Measurements from ENCODE around the gene HIC2. TPM values are rescaled to one million over a fixed set of nuclear protein-coding genes. Genes with fewer than 3 reads are reported as not detected.
"Not testable (repeated sequence)": the region's sequence is repeated elsewhere in the genome, so short reads cannot be mapped to it uniquely, and the experiment has no call there.

Gene HIC2
- polyA plus RNA-seq, 1 of the 3 experiments (the other 2 are of a cell fraction), result 1.2 TPM

- TF ChIP-seq, protein P1, sequence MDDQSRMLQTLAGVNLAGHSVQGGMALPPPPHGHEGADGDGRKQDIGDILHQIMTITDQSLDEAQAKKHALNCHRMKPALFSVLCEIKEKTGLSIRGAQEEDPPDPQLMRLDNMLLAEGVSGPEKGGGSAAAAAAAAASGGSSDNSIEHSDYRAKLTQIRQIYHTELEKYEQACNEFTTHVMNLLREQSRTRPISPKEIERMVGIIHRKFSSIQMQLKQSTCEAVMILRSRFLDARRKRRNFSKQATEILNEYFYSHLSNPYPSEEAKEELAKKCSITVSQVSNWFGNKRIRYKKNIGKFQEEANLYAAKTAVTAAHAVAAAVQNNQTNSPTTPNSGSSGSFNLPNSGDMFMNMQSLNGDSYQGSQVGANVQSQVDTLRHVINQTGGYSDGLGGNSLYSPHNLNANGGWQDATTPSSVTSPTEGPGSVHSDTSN (IDR thresholded peaks at IDR 0.05), result no peak
- TF ChIP-seq NFIC (IDR thresholded peaks at IDR 0.05; ENCODE audit: borderline replicate concordance) (no peak), TAF1 (IDR thresholded peaks at IDR 0.05; ENCODE audit: borderline replicate concordance, low read depth, low read length) (no peak), ELF1 (IDR thresholded peaks at IDR 0.05) (no peak), EP300 (IDR thresholded peaks at IDR 0.05; ENCODE audit: borderline replicate concordance in 1 of 2, low read depth in 1 of 2, low read length in 1 of 2) (no peak), TCF12 (IDR thresholded peaks at IDR 0.05) (no peak)
These were observed 33.7 kb downstream of the HIC2 start (continued) for GRCh38 chr22:21450858-21451353.

- no peak for TF ChIP-seq RCOR1 (IDR thresholded peaks at IDR 0.05; ENCODE audit: low read length)
- no peak for TF ChIP-seq MEF2A (IDR thresholded peaks at IDR 0.05; ENCODE audit: borderline replicate concordance, low read depth)
- TF ChIP-seq ELF1 (IDR thresholded peaks at IDR 0.05), result no peak
- no peak for TF ChIP-seq GATA2 (CRISPR knock-in tag; IDR thresholded peaks at IDR 0.05)
- TF ChIP-seq, protein P2, sequence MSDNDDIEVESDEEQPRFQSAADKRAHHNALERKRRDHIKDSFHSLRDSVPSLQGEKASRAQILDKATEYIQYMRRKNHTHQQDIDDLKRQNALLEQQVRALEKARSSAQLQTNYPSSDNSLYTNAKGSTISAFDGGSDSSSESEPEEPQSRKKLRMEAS (IDR thresholded peaks at IDR 0.05; ENCODE audit: low read depth), result no peak
- TF ChIP-seq POLR2AphosphoS5 (IDR thresholded peaks at IDR 0.05; ENCODE audit: low read depth, low read length), result no peak
- TF ChIP-seq, protein P3, sequence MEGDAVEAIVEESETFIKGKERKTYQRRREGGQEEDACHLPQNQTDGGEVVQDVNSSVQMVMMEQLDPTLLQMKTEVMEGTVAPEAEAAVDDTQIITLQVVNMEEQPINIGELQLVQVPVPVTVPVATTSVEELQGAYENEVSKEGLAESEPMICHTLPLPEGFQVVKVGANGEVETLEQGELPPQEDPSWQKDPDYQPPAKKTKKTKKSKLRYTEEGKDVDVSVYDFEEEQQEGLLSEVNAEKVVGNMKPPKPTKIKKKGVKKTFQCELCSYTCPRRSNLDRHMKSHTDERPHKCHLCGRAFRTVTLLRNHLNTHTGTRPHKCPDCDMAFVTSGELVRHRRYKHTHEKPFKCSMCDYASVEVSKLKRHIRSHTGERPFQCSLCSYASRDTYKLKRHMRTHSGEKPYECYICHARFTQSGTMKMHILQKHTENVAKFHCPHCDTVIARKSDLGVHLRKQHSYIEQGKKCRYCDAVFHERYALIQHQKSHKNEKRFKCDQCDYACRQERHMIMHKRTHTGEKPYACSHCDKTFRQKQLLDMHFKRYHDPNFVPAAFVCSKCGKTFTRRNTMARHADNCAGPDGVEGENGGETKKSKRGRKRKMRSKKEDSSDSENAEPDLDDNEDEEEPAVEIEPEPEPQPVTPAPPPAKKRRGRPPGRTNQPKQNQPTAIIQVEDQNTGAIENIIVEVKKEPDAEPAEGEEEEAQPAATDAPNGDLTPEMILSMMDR (IDR thresholded peaks at IDR 0.05), result no peak
- TF ChIP-seq NRF1 (IDR thresholded peaks at IDR 0.05; ENCODE audit: low read depth, low read length), result no peak
- no peak for TF ChIP-seq REST (IDR thresholded peaks at IDR 0.05; ENCODE audit: low read depth, low read length)
- TF ChIP-seq FOXJ3 (CRISPR knock-in tag; IDR thresholded peaks at IDR 0.05), result no peak
- no peak for TF ChIP-seq SIN3A (IDR thresholded peaks at IDR 0.05; ENCODE audit: borderline replicate concordance, low read depth, low read length)
- no peak for TF ChIP-seq GABPA (IDR thresholded peaks at IDR 0.05; ENCODE audit: low read depth)
- TF ChIP-seq NFIC (IDR thresholded peaks at IDR 0.05; ENCODE audit: borderline replicate concordance), result no peak
- H3K9me2 ChIP-seq, result no peaks in the 10 kb centered on the region
- H3K27ac ChIP-seq (ENCODE audit: low read depth in 2 of 2, low read length in 1 of 2), result no peak overlapping the region
- no peak for DNase-seq
- 0 out of 2 replicates have a peak, but pooled peaks cover 3% of the 10 kb centered on the region for H4K20me1 ChIP-seq (ENCODE audit: insufficient read depth)
- H3F3A ChIP-seq (replicated peaks; ENCODE audit: insufficient read depth), result no peaks in the 10 kb centered on the region
- peaks cover 0 to 2% of the 10 kb centered on the region in 2 experiments; a peak in 1 of 4 replicates for H3K4me1 ChIP-seq (ENCODE audit: control insufficient read depth in 1 of 2, insufficient read depth in 2 of 2, low read depth in 1 of 2, low read length in 1 of 2)
- ChIA-PET CTCF (no interaction called here), POLR2A (no interaction called here)
- no peaks in the 10 kb centered on the region for H3K9me3 ChIP-seq
- peaks cover 0 to 4% of the 10 kb centered on the region in 2 experiments for H3K36me3 ChIP-seq (replicated peaks in 1 of 2; ENCODE audit: control insufficient read depth in 1 of 2, insufficient read depth in 2 of 2, low read length in 1 of 2)
- no peak overlapping the region for H3K4me3 ChIP-seq (ENCODE audit: low read depth in 2 of 2, low read length in 1 of 2)
- no peak overlapping the region for H3K4me2 ChIP-seq
- H2AFZ ChIP-seq (ENCODE audit: low read depth), result no peak overlapping the region
- H3K79me2 ChIP-seq (ENCODE audit: insufficient read depth), result no peaks in the 10 kb centered on the region
- H3K9ac ChIP-seq, result no peak overlapping the region
- H3K27me3 ChIP-seq (ENCODE audit: insufficient read depth), result no peaks in the 10 kb centered on the region
- WGBS (ENCODE audit: low lambda C conversion rate), result 95% methylated on average over 7 of the region's 7 CpGs
These were observed 34.7 kb downstream of the HIC2 start for GRCh38 chr22:21451545-21452520.

DNA sequence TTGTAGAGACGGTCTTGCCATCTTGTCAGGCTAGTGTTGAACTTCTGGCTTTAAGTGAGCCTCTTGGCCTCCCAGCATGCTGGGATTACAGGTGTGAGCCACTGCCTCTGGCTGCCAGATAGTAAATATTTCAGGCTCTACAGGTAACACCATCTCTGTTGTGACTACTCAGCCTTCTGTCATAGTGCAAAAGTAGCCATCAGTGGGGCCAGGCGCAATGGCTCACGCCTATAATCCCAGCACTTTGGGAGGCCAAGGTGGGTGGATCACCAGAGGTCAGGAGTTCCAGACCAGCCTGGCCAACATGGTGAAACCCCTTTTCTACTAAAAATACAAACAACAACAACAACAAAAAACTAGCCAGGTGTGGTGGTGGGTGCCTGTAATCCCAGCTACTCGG, 35.5 kb downstream of the HIC2 start:
- H3K9me2 ChIP-seq; H2AFZ ChIP-seq (ENCODE audit: low read depth); CTCF ChIA-PET: not testable (repeated sequence)

More for the DNA sequence above, 35.5 kb downstream of the HIC2 start:
- DNase-seq; H3K27me3 ChIP-seq (ENCODE audit: insufficient read depth); H3K9ac ChIP-seq; POLR2A ChIA-PET; H3K4me3 ChIP-seq (ENCODE audit: low read depth in 2 of 2, low read length in 1 of 2); H3F3A ChIP-seq (replicated peaks; ENCODE audit: insufficient read depth); H3K36me3 ChIP-seq (replicated peaks in 1 of 2; ENCODE audit: control insufficient read depth in 1 of 2, insufficient read depth in 2 of 2, low read length in 1 of 2); H3K9me3 ChIP-seq; H4K20me1 ChIP-seq (ENCODE audit: insufficient read depth); H3K4me2 ChIP-seq; H3K4me1 ChIP-seq (ENCODE audit: control insufficient read depth in 1 of 2, insufficient read depth in 2 of 2, low read depth in 1 of 2, low read length in 1 of 2); H3K79me2 ChIP-seq (ENCODE audit: insufficient read depth); H3K27ac ChIP-seq (ENCODE audit: low read depth in 2 of 2, low read length in 1 of 2): not testable (repeated sequence)
- WGBS (ENCODE audit: low lambda C conversion rate), result 93% methylated on average over 4 of the region's 4 CpGs
